ENCODE data around the gene RSRP1.
"Not testable (repeated sequence)": the region's sequence is repeated elsewhere in the genome, so short reads cannot be mapped to it uniquely, and the experiment has no call there.

The RSRP1 gene

GRCh38 chr1:25256578-25256965 is 9.3 kb upstream of the RSRP1 start:
- peak; percentile 88 for DNase-seq

GRCh38 chr1:25255706-25256577 is 8.7 kb upstream of the RSRP1 start:
- no peak for DNase-seq

GRCh38 chr1:25253911-25254310 is 6.7 kb upstream of the RSRP1 start:
- DNase-seq, result no peak

GRCh38 chr1:25247829-25248754 is 838 bp upstream of the RSRP1 start:
- DNase-seq, result no peak

GRCh38 chr1:25246600-25247023 is 642 bp downstream of the RSRP1 start:
- no peak for DNase-seq

GRCh38 chr1:25245809-25246599 is 1.2 kb downstream of the RSRP1 start:
- DNase-seq, result no peak

GRCh38 chr1:25245393-25245792 is 1.9 kb downstream of the RSRP1 start:
- DNase-seq, result no peak

- no peak for DNase-seq
These were observed 3.3 kb downstream of the RSRP1 start for GRCh38 chr1:25243907-25244306.

GRCh38 chr1:25239681-25240541 is 7.3 kb downstream of the RSRP1 start:
- DNase-seq, result peak; percentile 96

- no peak for DNase-seq
These were observed 9.2 kb downstream of the RSRP1 start for GRCh38 chr1:25238046-25238445.

GRCh38 chr1:25236261-25236660 is 11.0 kb downstream of the RSRP1 start:
- not testable (repeated sequence) for DNase-seq

GRCh38 chr1:25235411-25235810 is 11.8 kb downstream of the RSRP1 start:
- DNase-seq, result not testable (repeated sequence)

- peak; percentile 40 for DNase-seq
These were observed 14.1 kb downstream of the RSRP1 start for GRCh38 chr1:25232866-25233784.

GRCh38 chr1:25232027-25232865 is 15.0 kb downstream of the RSRP1 start, which contains the start of gene SYF2:
Gene SYF2 (minus strand): TSS chr1:25232502. CDS start chr1:25232467, 35 bp downstream.
- peak; percentile 95 for DNase-seq

GRCh38 chr1:25223471-25223870 is 23.8 kb downstream of the RSRP1 start:
- DNase-seq, result no peak

- DNase-seq, result no peak
These were observed 24.6 kb downstream of the RSRP1 start for GRCh38 chr1:25222606-25223005.

- DNase-seq, result no peak
These were observed 26.6 kb downstream of the RSRP1 start for GRCh38 chr1:25220666-25221065.

- DNase-seq, result no peak
These were observed 27.5 kb downstream of the RSRP1 start for GRCh38 chr1:25219661-25220251.

GRCh38 chr1:25217598-25218232 is 29.5 kb downstream of the RSRP1 start:
- no peak for DNase-seq

Data from DMS79 (cell line).